Thyroid gland (tissue), 4 donors: Measurements from ENCODE around the gene PLEKHG4.

Experiments used
- POLR2A ChIP-seq, 2 donors: fragments of 450-650 bp; IDR thresholded peaks; one replicate each; pipeline ENCODE4 v1.6.1; 2017; ENCODE audit warnings: antibody characterized with exemption in 2 of 2, mild to moderate bottlenecking in 2 of 2, moderate library complexity in 1 of 2
- TF ChIP-seq, protein P1 (sequence below), 6 experiments: fragments of 200-600 bp in 3 of 6; fragments of 450-650 bp in 3 of 6; sonication (generic) in 3 of 6; IDR thresholded peaks; one replicate each; pipeline ENCODE4 v1.5.1; 2016 to 2019; ENCODE audit warnings: antibody characterized with exemption in 6 of 6, mild to moderate bottlenecking in 2 of 6, inconsistent platforms in 1 of 6, moderate library complexity in 1 of 6

DNA sequence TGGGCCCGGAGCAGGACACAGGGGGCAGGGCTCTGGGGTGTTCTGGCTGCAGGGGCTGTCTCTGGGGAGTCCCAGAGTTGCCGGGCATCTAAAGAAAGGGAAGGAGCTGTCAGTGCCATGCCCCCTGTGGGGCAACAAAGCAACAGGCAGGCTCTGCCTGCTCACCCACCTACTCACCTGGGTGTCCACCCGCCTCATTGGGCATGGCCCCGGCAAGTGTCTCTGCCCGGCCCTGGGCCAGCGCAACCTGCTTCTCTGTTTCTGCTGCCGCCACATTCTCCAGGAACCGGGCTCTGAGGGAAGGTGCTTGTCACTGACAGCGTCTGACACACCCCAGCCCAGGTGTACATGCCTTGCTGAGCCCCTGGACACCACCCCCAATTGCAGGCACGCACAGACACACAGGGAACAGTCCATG lies 45.1 kb upstream of the PLEKHG4 start:
- no peak for TF ChIP-seq POLR2A (IDR thresholded peaks at IDR 0.05)
- TF ChIP-seq, protein P1, sequence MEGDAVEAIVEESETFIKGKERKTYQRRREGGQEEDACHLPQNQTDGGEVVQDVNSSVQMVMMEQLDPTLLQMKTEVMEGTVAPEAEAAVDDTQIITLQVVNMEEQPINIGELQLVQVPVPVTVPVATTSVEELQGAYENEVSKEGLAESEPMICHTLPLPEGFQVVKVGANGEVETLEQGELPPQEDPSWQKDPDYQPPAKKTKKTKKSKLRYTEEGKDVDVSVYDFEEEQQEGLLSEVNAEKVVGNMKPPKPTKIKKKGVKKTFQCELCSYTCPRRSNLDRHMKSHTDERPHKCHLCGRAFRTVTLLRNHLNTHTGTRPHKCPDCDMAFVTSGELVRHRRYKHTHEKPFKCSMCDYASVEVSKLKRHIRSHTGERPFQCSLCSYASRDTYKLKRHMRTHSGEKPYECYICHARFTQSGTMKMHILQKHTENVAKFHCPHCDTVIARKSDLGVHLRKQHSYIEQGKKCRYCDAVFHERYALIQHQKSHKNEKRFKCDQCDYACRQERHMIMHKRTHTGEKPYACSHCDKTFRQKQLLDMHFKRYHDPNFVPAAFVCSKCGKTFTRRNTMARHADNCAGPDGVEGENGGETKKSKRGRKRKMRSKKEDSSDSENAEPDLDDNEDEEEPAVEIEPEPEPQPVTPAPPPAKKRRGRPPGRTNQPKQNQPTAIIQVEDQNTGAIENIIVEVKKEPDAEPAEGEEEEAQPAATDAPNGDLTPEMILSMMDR (IDR thresholded peaks at IDR 0.05), result no peak
